DMS153 treated with DMSO at 0.1 percent for 48 hours (cell line): ENCODE data around the gene APCDD1L.
"Not testable (repeated sequence)": the region's sequence is repeated elsewhere in the genome, so short reads cannot be mapped to it uniquely, and the experiment has no call there.

ENCODE experiments used
- DNase-seq: peaks from one replicate; lab custom pipeline; 2025; ENCODE audit not compliant: unreplicated experiment; lab: John Stamatoyannopoulos, UW

Gene APCDD1L

DNA sequence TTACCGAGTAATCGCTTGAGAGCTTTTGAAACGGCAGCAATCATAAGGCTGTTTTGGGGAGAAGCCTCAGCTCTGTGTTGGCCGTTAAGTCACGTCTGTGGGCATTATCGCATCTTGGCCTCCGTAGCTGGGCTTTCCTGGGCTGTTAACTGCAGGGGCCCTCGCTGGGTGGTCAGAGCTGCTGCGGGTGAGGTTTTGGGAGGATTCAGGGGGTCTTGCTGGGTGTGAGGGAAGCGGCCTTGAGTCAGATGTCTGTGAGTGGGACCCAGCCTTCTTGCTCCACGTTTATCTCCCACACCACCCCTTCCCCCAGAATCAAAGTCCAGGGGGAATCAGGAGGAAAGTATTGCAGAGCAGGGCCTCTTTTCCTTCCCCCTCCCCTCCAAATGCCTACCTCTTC, 3.2 kb upstream of the APCDD1L start:
- DNase-seq = no peak

DNA sequence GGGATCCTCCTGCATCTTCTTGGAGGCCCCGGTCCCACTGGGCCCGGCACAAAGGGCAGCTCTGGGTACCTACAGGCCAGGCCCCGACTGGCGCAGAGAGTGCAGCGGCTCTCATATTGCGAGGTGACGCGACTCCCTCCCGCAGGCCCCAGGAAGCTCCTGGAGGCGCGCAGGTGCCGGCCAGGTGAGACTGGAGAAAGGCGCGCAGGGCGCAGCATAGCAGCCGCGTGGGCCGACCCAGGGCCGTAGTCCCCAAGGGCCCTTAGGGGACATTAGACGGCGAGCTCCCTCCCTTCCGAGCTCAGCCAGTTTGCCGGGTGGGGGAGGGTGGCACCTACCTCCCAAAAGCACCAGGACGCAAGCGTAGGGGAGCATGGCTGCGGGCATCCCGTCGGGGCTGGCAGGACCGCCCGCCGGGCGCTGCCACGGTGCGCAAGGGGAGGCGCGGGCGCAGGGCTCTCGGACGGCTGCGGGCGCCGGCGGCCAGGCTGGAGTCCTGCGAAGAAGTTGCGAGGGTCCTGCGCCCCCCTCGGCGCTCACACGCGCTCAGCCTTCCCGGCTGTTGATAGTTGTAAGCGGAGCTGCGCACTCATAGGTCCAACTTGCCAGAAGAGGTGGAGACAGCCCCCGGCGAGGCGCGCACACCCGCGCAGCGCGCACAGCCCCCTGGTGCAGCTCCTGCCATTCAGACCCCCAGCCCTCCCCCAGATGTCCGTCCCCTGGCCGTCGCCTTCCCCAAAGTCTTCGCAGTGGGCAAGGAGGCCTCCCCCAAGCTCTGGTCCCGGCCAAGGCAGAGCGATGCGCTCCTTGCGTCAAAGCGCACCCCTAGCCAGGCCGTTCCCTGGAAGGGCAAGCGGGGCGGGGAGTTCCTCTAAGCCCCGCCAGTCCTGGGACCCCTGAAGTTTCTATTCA, 622 bp downstream of the APCDD1L start:
- DNase-seq = no peak

DNA sequence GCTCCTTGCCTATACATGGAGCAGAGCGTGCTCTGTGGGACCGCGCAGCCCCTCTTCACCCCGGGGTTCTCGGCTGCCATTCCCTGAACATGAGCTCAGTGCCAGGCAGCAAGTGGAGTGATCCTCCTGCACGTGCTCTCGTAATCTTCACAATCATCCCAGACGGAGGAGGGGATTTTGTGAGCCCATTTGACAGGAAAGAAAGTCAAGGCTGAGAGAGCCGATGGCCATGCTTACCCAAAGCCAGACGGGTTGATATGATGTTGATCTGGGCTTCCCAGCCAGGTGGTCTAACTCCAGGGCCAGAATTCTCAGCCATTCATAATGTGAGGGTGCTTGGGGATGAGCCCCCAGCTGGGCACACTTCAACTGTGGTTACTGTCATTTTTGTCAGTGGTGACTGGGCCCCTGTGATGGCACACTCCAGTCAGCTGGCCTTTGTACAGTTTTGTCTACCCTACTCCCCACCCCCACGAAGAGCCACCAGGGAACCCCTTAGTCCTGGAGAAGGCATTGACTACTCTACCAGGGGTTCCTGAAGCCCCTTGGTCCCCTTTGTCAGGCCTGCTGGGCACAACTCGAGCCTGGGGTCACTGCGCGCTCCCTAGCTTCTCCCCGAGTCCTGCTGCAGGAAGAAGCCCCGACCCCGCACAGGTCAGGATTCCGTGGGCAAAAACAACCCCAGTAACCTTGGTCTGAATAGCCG, 1.5 kb downstream of the APCDD1L start:
- no peak for DNase-seq

DNA sequence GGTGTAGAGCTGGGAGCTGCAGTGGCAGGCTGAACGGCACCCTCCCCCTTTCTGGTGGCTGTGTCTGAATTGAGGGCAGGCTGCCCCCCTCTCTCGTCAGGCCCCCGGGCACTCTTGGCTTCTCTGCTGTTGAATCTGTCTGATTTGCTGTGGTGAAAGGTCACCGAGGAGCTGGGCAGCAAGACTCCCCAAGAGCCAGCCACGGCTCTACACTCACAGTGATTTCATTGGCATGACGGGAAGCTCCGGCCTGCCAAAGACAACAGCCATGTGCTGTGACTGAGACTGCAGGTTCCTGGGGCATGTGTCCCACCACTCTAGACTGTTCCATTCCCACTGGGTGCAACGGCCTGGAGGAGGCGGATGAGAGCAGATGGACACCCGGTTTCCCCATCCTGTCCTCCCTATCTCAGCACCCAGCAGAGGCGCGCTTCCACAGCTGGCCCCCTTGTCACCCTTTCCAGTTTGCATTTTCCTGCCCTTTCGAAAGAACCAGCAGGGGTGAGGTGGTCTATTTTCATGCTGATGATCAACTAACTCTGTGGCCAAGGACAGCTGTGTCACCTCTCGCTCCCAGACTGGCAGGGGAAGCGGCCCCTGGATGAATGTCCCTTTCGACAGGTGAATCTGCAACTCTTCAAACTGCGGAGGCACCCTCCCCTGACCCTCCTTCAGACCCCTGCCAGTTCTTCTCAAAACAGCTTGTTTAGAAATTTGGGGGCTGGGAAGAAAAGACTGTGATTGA, 2.2 kb downstream of the APCDD1L start:
- DNase-seq = no peak

DNA sequence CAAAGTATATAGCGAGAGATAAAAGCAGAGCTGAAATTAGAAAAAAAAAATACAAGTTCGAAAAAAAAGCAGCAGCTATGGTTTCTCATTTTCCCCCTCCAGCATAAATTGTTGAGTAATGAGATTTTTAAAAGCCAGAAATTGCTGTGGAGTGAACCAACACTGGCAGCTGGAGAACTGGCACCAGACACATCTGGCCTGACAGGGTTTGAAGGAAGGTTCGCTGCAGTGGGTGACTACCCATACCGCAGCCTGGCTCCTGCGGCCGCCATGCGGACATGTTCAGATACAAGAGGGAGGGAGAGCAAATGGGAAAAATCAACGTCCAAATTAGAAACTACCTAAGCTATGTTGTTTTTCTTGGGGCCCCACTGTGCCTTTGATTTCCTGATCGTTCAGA, 3.3 kb downstream of the APCDD1L start:
- DNase-seq = no peak

DNA sequence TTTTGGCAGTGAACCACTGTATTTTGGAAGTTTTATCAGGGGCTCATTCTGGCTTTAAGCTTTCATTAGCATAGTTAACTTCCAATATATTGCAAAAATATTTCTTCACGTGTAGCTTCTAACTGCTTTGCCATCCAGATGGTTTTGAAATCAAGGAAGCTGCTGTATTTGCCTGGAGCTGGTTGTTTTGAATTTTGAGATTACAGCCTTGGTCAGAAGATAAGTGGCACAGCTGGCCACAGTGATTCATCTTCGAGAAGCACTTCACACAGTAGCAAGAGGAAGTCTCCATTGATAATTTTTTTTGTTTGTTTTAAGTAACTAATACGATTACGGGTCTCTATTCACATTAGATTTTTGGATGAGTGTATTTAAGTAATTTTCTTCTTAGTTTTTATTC, 3.8 kb downstream of the APCDD1L start:
- no peak for DNase-seq

DNA sequence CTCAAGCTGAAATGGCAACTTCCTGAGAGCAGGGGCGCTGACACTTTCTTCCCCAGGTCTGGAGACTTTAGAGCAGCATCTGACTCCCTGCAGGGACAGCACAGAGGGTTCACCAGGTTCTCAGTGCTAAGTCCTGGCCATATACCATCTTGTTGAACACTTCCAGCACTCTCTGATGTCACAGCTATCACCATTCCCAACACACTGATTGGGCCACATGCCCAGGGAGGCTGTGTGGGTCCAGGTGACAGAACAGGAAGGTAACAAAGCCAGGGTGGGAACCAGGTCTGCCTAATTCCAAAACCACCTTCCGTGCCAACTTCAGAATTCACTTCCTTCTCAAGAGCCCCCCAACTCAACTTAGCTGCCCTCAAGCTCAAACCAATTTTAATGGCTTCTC, 4.3 kb downstream of the APCDD1L start:
- DNase-seq = no peak

DNA sequence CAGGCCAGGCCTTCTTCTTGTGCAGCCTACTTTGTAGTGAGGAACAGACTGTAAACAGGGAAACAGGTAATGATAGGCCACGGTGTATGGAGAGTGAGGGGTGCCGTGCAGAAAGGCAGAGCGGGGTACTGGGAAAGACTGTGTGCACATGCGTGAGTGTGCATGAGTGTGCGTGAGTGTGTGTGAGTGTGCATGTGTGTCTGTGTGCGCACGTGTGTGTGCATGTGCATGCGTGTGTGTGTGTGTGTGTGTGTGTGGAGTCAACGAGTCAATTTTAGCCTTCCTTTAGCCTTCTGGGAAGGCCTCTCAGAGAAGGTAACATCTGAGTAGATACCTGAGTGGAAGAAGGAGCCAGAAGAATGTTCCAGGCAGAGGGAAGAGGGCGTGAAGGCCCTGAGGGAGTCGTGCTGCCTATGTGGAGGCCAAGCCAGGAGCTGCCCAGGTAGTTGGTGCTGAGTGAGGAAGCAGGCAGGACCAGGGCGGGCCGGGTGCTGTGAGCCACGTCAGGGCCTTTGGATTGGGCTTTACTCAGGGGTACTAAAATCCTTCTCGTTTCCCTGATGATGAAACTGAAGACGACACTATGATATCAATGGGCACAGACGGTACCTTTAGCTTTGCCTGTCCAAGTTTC, 6.3 kb downstream of the APCDD1L start:
- no peak for DNase-seq

DNA sequence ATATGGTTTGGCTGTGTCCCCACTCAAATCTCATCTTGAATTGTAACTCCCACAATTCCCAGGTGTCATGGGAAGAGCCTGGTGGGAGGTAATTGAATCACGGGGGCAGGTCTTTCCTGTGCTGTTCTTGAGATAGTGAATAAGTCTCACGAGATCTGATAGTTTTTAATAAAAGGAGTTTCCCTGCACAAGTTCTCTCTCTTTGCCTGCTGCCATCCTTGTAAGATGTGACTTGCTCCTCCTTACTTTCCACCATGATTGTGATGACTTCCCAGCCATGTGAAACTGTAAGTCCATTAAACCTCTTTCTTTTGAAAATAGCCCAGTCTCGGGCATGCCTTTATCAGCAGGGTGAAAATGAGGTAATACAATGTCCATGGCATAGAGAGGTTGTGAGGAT, 8.2 kb downstream of the APCDD1L start:
- not testable (repeated sequence) for DNase-seq

DNA sequence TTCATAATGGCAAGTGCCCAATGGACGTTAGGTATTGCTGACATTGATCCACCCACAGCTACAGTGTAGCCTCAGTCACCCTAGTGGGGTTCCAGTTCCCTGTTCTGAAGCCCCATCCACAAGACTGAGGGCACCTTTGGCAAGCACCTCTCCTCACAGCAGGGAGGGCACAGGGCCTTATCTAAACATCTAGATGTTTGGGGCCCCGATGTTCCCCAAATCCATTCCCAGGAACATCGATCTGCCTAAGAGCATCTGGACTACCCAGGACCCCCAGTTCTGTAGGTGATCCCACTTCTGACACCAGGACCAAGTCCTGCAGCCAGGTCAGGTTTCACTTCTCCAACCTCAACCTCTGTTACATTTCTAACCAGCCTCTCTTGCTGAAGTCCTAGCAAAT, 10.6 kb downstream of the APCDD1L start:
- no peak for DNase-seq

DNA sequence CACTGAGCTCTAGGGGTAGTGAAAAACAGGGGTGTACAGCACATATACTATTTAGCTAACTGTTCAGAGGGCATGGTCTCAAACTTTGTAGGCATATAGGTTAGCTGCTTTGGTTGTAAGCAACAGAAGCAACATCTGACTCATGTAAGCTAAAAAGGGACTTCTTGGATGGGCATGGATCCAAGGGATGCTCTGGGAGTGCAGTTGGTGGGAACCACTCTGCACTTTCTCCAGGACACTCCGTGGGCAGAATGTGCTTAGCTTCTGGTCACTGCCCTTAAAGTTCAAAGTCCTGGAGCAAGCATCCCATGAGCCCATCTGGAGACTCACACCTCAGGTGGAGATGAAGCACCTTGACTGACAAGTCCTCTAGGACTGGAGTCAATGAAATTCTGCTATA, 11.5 kb downstream of the APCDD1L start:
- DNase-seq = no peak

DNA sequence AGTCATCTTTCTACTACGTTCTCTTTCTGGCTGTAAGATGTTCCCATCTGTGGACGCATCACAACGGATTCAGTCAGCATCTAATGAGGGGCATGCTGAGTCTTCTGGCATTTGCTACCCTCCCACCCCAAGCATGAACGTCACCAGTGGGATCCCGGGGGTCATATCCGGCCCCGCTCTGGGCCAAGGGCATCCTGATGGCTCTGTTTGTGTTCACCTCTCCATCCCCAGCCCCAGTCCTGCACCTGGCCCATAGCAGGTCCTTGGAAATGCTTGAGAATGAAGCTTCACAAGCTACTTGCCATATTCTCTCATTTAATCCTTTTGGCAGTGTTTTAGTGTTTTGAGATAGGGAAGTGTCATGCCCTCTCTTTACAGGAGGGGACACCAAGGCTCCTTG, 14.9 kb downstream of the APCDD1L start:
- no peak for DNase-seq

DNA sequence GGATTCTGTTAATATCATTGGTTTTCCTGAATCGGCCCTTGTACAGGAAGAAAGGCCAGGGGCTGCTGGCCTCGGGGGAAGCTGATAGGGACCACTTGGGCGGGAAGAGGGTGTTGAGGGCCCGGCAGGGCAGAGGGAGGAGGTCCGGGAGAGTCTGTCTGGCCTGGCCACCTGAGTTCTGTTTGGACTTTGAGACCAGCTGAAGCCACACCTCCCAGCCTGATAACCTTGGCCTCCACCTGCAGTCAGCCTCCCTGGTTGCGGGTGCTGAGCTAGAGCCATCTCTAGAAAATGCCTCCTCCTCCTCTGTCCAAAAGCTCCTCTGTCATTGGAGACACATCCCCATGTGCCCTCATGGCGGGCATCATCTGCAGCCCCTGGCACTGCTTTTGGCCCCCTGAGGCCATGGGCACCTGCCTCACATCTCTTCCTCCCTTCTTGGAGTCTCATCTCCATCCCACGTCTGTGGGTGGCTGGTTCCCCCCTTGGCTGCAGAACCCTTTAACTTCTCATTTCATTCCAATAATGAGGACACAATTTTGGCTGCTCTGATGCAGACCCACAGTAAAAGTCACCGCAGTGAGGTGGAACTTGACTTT, 16.6 kb downstream of the APCDD1L start:
- no peak for DNase-seq

DNA sequence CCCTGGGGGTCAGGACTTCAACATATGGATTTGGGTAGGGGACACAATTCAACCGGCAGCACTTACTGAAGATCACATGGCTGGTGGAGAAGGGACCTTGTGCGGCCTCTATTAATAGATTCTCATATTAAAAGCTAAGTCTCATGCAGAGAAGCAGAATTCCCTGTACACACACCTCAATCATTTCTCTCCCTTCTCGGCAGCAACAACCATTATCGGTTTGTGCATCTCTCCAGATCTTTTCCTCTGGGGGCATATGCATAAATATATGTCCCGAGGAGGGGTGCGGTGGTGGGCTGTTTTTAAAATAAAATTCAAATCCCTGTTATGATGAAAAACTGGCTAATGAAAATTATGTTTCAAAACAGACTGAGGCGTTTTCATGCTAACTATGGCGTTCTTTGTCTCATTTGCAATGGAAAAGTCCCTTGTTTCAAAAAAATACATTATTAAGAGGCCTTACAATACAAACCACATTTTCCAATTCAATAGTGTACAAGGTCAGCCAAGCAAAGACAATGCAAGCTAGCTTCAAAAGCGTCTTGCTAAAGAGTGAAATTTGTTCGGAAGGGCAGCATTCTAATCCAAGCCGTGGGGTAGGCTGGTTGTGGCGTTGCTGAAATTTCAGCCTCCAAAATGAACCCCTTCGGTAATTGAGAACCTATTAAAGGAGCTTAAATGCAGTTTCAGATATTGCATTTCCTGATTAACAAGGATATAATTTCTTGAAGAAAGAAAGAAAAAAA, 17.3 kb downstream of the APCDD1L start:
- no peak for DNase-seq

DNA sequence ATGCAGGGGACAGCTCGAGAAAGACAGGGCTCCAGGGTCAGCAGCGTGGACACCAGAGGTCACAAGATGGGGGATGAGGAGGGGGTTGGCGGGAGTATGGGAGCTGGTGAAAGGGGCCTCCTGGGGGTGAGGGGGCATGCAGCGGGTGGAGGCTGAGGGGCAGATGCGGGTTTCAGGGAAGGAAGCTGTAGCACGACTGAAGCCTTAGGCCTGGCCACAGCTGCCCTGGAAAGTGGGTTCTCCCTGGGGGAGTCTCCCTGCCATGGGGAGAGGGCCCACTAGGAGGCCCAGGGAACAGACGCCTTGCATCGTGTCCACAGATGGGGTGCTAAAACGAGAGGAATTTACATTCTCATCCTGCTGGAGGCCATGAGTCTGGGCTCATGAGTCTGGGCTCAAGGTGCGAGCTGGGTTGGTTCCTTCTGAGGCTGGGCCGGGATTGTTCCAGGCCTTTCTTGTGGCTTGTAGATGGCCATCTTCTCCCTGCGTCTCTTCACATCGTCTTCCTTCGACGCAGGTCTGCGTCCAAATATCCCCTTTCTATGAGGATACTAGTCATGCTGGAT, 18.0 kb downstream of the APCDD1L start:
- DNase-seq = no peak

DNA sequence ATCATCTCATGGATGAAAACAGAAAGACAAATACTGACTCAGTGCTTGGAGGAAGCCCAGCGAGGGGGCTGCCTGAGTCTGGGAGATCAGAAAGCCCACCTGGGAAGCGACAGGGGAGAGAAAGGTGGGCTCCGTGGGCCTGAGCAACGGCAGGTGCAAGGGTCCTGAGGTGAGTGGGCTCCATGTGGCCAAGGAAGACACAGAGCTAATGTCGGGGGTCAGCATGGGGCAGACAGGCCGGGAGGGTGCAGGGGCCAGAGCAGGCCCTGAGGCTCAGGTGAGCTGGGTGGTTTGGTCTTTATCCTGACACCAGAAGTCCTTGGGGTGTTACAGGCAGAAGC, 18.8 kb downstream of the APCDD1L start:
- DNase-seq = no peak

DNA sequence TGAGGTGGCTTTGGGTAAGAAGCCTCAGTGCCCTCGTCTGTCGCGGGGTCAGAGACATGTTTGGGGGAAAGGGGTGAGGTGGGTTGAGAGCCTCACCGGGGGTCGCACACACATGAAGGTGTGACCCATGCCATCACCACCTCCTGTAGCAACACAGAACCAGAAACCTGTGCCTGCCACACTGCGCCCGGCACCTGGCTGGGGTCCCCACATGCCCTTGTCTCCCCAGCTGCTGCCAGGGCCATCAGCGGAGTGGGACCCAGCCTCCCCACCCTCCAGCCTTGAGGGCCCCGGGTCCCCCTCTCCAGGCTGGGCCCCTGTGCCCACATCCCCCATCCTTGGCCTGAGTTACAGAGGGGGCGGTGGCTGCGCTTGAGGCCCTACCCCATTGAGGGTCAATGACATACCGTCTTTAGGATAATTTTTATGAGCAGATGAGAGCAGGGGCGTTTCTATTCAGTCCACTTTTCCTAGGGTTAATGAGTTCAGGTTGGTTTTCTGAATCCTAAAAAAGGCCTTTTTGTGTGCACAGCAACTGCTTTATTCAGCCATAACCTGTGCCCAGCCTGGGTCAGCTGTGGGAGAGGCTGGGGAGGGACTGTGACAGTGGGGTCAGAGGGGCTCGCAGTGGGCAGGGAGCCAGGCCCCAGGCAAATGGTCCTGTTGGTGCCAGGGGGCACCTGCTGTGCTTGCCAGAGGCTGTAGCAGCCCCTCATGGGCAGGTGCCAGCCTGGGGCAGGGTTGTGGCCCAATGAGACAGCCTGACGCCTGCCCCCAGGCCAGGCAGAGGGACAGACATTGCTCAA, 19.4 kb downstream of the APCDD1L start:
- DNase-seq = no peak

DNA sequence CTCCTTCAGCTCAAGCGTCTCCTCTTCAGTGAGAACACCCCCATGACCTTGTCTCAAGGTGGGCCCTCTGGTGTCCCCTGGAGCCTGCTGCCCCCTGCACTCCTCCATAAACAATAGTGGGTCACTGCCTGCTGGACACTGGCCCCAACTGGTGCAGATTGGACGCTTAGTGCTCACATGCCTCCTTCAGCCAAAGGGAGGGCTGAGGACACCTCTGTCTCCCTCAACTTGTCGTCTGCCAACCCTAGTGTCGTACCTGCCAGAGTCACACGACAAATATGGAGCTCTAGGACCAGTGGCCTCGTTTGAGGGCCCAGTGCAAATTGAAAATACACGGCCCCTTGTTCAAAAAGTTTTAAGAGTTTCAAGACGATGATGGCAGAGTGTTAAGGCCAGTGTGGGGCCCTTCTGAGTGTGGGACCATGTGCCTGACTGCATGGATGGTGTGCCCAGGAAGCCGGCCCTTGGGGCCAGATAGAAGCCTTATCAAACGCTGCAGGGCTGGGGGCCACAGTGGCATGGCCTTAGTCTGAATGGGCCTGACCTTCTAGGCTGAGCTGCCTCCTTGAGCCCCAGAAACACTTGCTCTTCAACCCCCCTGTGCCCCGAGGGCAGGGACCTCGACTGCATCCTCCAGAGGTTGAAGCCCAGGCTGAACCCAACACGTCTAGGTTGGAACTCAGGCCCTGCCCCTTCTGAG, 20.1 kb downstream of the APCDD1L start:
- DNase-seq = no peak
